Hepatocyte (in vitro differentiated cells): ENCODE results near the gene ZFYVE26.

ENCODE experiments used
- EZH2 ChIP-seq: fragments of 200-600 bp; sonication (generic); IDR thresholded peaks from 2 replicates; pipeline ENCODE4 v1.6.1; 2016; ENCODE audit warnings: antibody characterized with exemption, mild to moderate bottlenecking, borderline replicate concordance
- EZH2phosphoT487 ChIP-seq: fragments of 200-600 bp; sonication (generic); IDR thresholded peaks from one replicate; pipeline ENCODE4 v1.6.1; 2018; ENCODE audit warnings: antibody characterized with exemption, mild to moderate bottlenecking, low read depth, moderate library complexity; ENCODE audit not compliant: unreplicated experiment, severe bottlenecking
- TF ChIP-seq, protein P1 (sequence below): fragments of 200-600 bp; sonication (generic); IDR thresholded peaks from 2 replicates; pipeline ENCODE4 v1.5.1; 2016; ENCODE audit warnings: antibody characterized with exemption, mild to moderate bottlenecking; ENCODE audit not compliant: poor library complexity

- TF ChIP-seq, protein P1, sequence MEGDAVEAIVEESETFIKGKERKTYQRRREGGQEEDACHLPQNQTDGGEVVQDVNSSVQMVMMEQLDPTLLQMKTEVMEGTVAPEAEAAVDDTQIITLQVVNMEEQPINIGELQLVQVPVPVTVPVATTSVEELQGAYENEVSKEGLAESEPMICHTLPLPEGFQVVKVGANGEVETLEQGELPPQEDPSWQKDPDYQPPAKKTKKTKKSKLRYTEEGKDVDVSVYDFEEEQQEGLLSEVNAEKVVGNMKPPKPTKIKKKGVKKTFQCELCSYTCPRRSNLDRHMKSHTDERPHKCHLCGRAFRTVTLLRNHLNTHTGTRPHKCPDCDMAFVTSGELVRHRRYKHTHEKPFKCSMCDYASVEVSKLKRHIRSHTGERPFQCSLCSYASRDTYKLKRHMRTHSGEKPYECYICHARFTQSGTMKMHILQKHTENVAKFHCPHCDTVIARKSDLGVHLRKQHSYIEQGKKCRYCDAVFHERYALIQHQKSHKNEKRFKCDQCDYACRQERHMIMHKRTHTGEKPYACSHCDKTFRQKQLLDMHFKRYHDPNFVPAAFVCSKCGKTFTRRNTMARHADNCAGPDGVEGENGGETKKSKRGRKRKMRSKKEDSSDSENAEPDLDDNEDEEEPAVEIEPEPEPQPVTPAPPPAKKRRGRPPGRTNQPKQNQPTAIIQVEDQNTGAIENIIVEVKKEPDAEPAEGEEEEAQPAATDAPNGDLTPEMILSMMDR: no peak
- TF ChIP-seq EZH2 (no peak), EZH2phosphoT487 (no peak)
Measured at GRCh38 chr14:67744046-67744445, 72.3 kb downstream of the ZFYVE26 start.
